HL-60 (cell line): ENCODE results near the gene CTTNBP2NL.

Experiments used
- DNase-seq, 2 experiments: peaks; one replicate each; pipeline ENCODE4 v3.0.0-alpha.2; 2010 to 2020; ENCODE audit warnings: low read depth in 1 of 2, low spot score in 1 of 2
- H3K27ac ChIP-seq: fragments of 250-450 bp; sonication (Bioruptor Pico); replicated peaks from 2 replicates; pipeline ENCODE4 v1.5.1; 2020; ENCODE audit warnings: mild to moderate bottlenecking, moderate library complexity
- H3K27me3 ChIP-seq: fragments of 250-450 bp; sonication (Bioruptor Pico); 2 replicates; pipeline ENCODE4 v1.5.1; 2021; ENCODE audit warnings: mild to moderate bottlenecking, moderate library complexity; ENCODE audit not compliant: insufficient read depth, poor library complexity, severe bottlenecking
- H3K4me3 ChIP-seq: replicated peaks from 2 replicates; pipeline ENCODE4 v1.5.1; 2011; ENCODE audit warnings: mild to moderate bottlenecking, control low read depth, low read length; ENCODE audit not compliant: insufficient read depth
- CTCF ChIP-seq: IDR thresholded peaks from one replicate; pipeline ENCODE4 v1.5.1; 2011; ENCODE audit warnings: low read length, control low read depth, inconsistent platforms; ENCODE audit not compliant: insufficient read depth
- GABPA ChIP-seq: IDR thresholded peaks from 2 replicates; pipeline ENCODE4 v1.6.1; 2012; ENCODE audit warnings: low read depth
- POLR2AphosphoS5 ChIP-seq: IDR thresholded peaks from 2 replicates; pipeline ENCODE4 v1.6.1; 2012; ENCODE audit warnings: low read depth
- SPI1 ChIP-seq: IDR thresholded peaks from 2 replicates; pipeline ENCODE4 v1.6.1; 2012; ENCODE audit warnings: low read depth, mild to moderate bottlenecking, borderline replicate concordance
- TF ChIP-seq, protein P1 (sequence below): IDR thresholded peaks from 2 replicates; pipeline ENCODE4 v1.6.1; 2012; ENCODE audit warnings: low read depth; ENCODE audit not compliant: insufficient replicate concordance

Gene CTTNBP2NL

DNA sequence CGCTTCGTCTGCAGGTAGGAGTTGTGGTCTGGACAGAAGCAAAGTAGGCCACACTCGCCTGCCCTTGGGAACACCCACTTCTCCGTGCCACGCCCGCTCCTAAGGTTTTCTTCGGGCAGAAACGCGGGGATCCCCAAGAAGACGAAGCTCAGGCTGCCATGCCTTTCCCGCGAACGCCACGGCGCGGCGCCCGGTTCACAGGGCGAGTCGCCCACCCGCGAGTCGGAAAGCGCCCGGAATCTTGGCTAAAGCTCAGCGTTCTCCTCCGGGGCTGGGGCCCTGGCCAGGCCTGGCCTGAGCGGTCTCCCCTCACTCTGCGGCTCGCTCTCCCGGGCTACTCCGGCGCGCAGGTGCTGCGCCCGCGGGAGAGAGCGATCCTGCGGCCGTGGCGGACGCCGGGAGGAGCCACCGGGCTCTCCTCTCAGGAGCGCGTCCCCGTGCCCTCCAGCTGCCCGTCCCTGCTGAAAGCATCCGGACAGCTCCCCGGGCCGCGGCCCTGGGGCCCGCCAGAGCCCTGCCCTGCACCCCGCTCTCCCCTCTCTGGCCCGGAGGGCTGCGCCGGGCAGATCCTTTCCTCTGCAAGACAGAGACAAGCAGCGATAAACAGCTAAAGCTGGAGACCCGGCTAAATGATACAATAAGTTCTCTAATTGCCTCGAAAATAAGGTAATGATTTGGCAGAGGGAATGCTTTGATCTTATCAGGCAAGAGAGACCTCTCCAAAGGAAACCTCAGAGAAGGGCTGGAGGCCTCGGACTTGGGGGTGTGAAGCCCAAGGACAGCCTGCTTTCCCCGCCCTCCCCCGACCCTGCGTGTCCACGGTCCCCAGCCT is 106.0 kb downstream of the CTTNBP2NL start:
- peak overlapping the region; percentile 49 for H3K4me3 ChIP-seq
- H3K27ac ChIP-seq, result no peak overlapping the region
- peak in 1 of 2 experiments; percentile 31 for DNase-seq
- TF ChIP-seq, protein P1, sequence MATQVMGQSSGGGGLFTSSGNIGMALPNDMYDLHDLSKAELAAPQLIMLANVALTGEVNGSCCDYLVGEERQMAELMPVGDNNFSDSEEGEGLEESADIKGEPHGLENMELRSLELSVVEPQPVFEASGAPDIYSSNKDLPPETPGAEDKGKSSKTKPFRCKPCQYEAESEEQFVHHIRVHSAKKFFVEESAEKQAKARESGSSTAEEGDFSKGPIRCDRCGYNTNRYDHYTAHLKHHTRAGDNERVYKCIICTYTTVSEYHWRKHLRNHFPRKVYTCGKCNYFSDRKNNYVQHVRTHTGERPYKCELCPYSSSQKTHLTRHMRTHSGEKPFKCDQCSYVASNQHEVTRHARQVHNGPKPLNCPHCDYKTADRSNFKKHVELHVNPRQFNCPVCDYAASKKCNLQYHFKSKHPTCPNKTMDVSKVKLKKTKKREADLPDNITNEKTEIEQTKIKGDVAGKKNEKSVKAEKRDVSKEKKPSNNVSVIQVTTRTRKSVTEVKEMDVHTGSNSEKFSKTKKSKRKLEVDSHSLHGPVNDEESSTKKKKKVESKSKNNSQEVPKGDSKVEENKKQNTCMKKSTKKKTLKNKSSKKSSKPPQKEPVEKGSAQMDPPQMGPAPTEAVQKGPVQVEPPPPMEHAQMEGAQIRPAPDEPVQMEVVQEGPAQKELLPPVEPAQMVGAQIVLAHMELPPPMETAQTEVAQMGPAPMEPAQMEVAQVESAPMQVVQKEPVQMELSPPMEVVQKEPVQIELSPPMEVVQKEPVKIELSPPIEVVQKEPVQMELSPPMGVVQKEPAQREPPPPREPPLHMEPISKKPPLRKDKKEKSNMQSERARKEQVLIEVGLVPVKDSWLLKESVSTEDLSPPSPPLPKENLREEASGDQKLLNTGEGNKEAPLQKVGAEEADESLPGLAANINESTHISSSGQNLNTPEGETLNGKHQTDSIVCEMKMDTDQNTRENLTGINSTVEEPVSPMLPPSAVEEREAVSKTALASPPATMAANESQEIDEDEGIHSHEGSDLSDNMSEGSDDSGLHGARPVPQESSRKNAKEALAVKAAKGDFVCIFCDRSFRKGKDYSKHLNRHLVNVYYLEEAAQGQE, result peak; percentile 75
- peak; percentile 54 for TF ChIP-seq CTCF
- no peak for TF ChIP-seq GABPA
- peaks cover 49% of the 10 kb centered on the region for H3K27me3 ChIP-seq

DNA sequence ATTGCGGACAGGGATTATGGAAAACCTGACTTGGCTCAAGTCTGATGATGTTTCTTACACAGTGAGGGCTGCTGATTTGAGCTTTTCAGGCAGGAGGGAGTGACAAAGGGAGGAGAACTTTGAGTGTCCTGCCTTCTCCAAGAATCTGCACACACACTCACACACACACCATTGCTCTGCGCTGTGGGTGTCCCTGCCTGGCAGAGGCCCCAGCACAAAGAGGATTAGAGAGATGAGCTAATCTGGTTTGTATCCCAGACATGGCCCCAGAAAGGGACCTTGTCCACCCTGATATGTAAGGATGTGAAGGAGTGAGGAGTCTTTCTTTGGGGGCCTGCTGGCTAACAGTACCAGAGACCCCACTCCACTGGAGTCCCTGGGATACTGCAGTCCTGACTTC is 106.8 kb downstream of the CTTNBP2NL start:
- peaks cover 57% of the 10 kb centered on the region for H3K27me3 ChIP-seq
- DNase-seq, result no peak
- no peak overlapping the region for H3K27ac ChIP-seq
- TF ChIP-seq CTCF (no peak), SPI1 (no peak), GABPA (no peak), POLR2AphosphoS5 (no peak)
- TF ChIP-seq, protein P1, result no peak
- H3K4me3 ChIP-seq, result no peak overlapping the region

DNA sequence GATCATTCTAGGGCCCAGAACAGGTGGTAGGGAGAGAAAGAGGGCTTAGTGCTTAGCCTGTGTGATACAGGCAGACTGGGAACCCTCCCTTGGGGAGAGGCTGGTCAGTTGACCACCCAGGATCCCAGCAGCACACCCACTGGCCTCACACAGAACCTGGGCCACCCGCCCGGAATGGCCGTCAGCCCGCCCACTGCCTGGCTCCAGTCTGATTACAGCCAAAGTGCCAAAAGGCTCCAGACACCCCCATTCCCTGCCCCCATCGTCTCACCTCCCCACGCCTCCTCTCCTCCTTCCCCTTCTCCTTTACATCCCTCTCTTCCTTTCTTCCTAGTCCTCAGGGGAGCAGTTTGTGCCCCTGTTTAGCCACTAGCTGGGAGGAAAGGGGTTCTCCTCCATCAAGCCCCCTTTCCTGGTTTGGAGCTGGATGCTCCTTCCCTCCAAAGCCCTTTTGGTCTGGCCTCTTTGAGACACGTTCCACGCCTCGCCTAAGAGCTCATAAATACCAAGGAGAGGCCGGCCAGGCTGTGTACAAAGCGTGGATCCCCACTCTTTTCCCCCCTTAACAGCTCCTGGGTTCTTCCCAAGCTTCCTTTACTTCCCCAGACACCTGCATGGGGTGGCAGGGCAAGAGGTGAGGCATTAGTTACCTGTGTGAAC is 108.1 kb downstream of the CTTNBP2NL start:
- DNase-seq, result no peak
- no peak for TF ChIP-seq POLR2AphosphoS5
- no peak overlapping the region for H3K27ac ChIP-seq
- peaks cover 67% of the 10 kb centered on the region for H3K27me3 ChIP-seq
- no peak overlapping the region for H3K4me3 ChIP-seq

GRCh38 chr1:112504661-112505399 is 108.8 kb downstream of the CTTNBP2NL start:
- no peak overlapping the region for H3K27ac ChIP-seq
- no peak for DNase-seq
- H3K27me3 ChIP-seq, result peaks cover 73% of the 10 kb centered on the region
- TF ChIP-seq SPI1 (no peak), GABPA (no peak), POLR2AphosphoS5 (no peak), CTCF (no peak)
- TF ChIP-seq, protein P1, result no peak
- H3K4me3 ChIP-seq, result no peak overlapping the region
